Measurements from ENCODE around the gene AGGF1. TPM values are rescaled to one million over a fixed set of nuclear protein-coding genes. Genes with fewer than 3 reads are reported as not detected.

The AGGF1 gene
- total and polyA plus RNA-seq, 9 donors = 9.0 to 22.8 (median 16.5) TPM

- Histone ChIP-seq H3K4me3 (no peak overlapping the region), H3K27me3 (no peaks in the 10 kb centered on the region), H3K4me1 (ENCODE audit: insufficient read depth) (no peaks in the 10 kb centered on the region), H3K36me3 (no peaks in the 10 kb centered on the region), H3K9me3 (no peaks in the 10 kb centered on the region), H3K27ac (no peak overlapping the region)
- no peak for DNase-seq
- intact Hi-C loops (cut with DNase I) = no loop called here
- WGBS, 3 donors = 69 to 77% (median 71%) methylated on average over 4 of the region's 4 CpGs
- TF ChIP-seq EP300 (IDR thresholded peaks at IDR 0.05) (no peak), CTCF (IDR thresholded peaks at IDR 0.05) (no peak), POLR2A (IDR thresholded peaks at IDR 0.05) (no peak)
Observed at GRCh38 chr5:77017668-77018067, 12.5 kb upstream of the AGGF1 start.

- Histone ChIP-seq H3K4me1 (ENCODE audit: insufficient read depth) (no peaks in the 10 kb centered on the region), H3K36me3 (no peaks in the 10 kb centered on the region), H3K4me3 (no peak overlapping the region), H3K27me3 (no peaks in the 10 kb centered on the region), H3K27ac (no peak overlapping the region), H3K9me3 (no peaks in the 10 kb centered on the region)
- TF ChIP-seq EP300 (IDR thresholded peaks at IDR 0.05) = no peak
- no peak for TF ChIP-seq POLR2A (IDR thresholded peaks at IDR 0.05)
- TF ChIP-seq CTCF (IDR thresholded peaks at IDR 0.05) = no peak
- WGBS, 3 donors = 46 to 47% (median 47%) methylated on average over 7 of the region's 7 CpGs
- DNase-seq = no peak
- intact Hi-C loops (cut with DNase I) = no loop called here
Observed at GRCh38 chr5:77022511-77023417, 7.4 kb upstream of the AGGF1 start.

- H3K27ac ChIP-seq = no peak overlapping the region
- 83 to 95% (median 88%) methylated on average over 1 of the region's 1 CpG for WGBS, 3 donors
- no peaks in the 10 kb centered on the region for H3K4me1 ChIP-seq (ENCODE audit: insufficient read depth)
Observed at GRCh38 chr5:77024490-77024889, 5.7 kb upstream of the AGGF1 start.

GRCh38 chr5:77028631-77029375 lies 1.4 kb upstream of the AGGF1 start:
- Histone ChIP-seq H3K4me1 (ENCODE audit: insufficient read depth) (peaks cover 4% of the 10 kb centered on the region), H3K27me3 (no peaks in the 10 kb centered on the region), H3K4me3 (no peak overlapping the region), H3K36me3 (no peaks in the 10 kb centered on the region), H3K27ac (no peak overlapping the region), H3K9me3 (no peaks in the 10 kb centered on the region)
- WGBS, 3 donors = 86 to 96% (median 95%) methylated on average over 4 of the region's 4 CpGs
- no peak for DNase-seq
- TF ChIP-seq EP300 (IDR thresholded peaks at IDR 0.05) = no peak
- TF ChIP-seq CTCF (IDR thresholded peaks at IDR 0.05) = no peak
- TF ChIP-seq POLR2A (IDR thresholded peaks at IDR 0.05) = no peak
- intact Hi-C loops (cut with DNase I) = no loop called here

More at GRCh38 chr5:77024490-77024889, 5.7 kb upstream of the AGGF1 start:
- Histone ChIP-seq H3K36me3 (no peaks in the 10 kb centered on the region), H3K4me3 (no peak overlapping the region), H3K27me3 (no peaks in the 10 kb centered on the region), H3K9me3 (no peaks in the 10 kb centered on the region)
- intact Hi-C loops (cut with DNase I) = no loop called here
- DNase-seq = no peak
- TF ChIP-seq EP300 (IDR thresholded peaks at IDR 0.05) = no peak

All from ovary (tissue), 9 donors.